ENCODE measurements around the gene SCIN.
"Not testable (repeated sequence)": the region's sequence is repeated elsewhere in the genome, so short reads cannot be mapped to it uniquely, and the experiment has no call there.

The SCIN gene

GRCh38 chr7:12685550-12685949 lies 115.0 kb downstream of the SCIN start:
- in situ Hi-C loops (cut with MboI; ENCODE audit: low sequenced_read_pairs): no loop called here

GRCh38 chr7:12686234-12686890 lies 115.8 kb downstream of the SCIN start:
- in situ Hi-C loops (cut with MboI; ENCODE audit: low sequenced_read_pairs): no loop called here

GRCh38 chr7:12686891-12687717 lies 116.6 kb downstream of the SCIN start, which contains the start of gene ARL4A:
Gene ARL4A (plus strand): TSS chr7:12687633. CDS start chr7:12688255, 622 bp downstream.
- in situ Hi-C loops (cut with MboI; ENCODE audit: low sequenced_read_pairs): no loop called here

- in situ Hi-C loops (cut with MboI; ENCODE audit: low sequenced_read_pairs): no loop called here
Observed at GRCh38 chr7:12687718-12688171, 117.2 kb downstream of the SCIN start.

GRCh38 chr7:12688485-12689170 lies 118.1 kb downstream of the SCIN start:
- in situ Hi-C loops (cut with MboI; ENCODE audit: low sequenced_read_pairs): not testable (repeated sequence)

DNA sequence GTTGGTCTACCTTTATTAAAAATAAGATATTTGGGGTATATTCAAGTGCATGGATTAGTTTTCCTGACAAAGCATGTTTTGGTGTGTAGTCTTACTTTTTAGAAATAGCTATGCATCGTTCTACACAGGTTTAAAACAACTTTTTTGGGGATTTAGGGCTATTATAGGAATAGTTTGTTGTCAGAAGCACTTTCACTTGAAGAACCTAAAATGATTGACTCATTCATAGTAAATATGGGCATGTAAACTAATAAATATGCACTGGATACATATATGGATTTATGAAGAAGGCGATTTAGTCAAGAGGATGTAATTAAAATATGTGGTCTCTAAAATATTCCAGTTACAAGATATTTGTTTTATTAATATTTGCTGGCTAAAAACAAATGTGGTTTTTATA lies 118.9 kb downstream of the SCIN start:
- in situ Hi-C loops (cut with MboI; ENCODE audit: low sequenced_read_pairs): no loop called here

DNA sequence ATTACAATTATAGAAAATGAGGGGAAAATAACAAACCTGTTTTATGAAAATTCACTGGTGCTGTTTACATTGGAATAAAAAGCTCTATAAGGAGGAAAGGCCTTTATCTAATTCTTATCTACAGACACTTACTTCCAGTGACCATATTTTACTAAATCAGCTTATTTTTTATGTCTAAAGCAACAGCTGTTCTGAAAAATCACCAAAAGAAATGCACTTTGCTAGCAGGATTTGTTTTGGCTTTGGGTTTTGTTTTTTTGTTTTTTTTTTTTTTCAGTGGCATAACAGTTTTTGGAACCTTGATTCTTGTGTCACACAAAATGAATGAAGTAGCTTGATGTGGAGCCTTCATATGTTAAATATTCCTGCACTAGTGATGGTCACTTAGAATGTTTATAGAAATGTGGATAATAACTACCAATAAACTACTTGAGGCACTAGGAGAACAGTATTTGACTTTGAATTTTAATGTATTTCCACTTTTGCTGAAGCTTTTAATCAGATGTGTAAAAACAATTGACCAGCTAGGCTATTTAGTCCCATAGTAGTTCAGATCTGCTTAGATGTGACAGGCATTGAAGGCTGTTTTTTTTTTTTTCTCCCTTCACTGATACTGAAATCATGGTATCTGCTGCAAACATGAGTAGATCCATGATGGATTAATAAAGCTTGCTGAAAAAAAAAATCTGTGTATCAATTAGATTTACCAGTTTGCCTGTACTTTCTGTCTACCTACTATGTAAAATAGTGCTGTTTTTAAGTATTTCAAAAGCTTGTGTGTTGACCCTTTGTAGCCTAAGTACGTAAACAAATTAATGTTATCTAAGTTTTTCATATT lies 119.7 kb downstream of the SCIN start:
- in situ Hi-C loops (cut with MboI; ENCODE audit: low sequenced_read_pairs): no loop called here

GRCh38 chr7:12691388-12691787 lies 120.9 kb downstream of the SCIN start:
- in situ Hi-C loops (cut with MboI; ENCODE audit: low sequenced_read_pairs): not testable (repeated sequence)

DNA sequence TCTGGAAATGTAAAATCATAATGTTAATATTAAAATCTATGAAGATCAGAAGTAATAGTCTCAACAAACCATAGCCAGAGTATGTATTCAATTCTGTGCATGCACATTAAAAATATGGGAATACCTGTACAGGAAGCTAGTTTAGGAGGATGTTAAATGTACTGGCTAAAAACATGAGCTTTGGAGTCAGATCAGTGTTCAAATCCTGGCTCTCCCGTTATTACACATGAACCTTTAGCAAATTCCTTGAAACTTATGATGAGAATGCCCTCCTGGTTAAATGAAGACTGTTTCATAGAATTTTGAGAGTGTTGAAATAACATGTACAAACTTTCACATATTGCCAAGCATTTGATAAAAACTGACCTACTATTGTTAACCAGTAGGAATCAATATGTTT lies 121.5 kb downstream of the SCIN start:
- in situ Hi-C loops (cut with MboI; ENCODE audit: low sequenced_read_pairs): no loop called here

DNA sequence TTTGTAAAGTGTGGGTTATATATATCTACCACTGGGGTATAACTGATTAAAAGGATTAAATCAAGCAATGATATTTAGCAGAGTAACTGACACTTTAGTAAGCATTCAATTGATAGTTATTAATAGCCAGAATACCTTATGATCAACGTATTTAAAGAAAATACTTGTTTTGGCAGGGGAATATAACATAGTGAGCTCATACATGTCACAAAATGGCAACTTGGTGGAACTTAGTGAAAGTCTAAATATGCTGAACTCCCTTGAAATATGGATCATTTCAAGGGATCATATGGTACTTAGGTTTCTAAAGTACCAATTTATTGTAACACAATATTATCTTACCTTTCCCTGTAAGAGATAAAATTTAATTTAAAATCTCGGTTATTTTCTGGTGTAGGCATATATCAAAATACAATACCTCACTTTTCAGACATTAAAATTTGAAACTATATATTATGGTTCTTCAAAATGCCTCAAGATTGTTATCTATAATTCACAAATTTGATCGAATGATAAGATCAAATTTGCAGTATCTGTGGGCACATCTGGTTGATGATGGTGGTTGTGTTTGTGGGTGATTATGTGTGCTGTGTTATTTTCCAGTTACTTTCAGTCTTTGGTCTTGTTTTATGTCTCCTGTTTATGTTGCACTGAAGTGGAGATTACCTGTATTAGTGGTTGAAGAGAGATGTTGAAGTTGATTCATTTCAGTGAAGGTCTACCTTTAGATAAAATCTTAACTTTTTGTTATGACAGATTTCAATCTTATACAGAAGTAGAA lies 122.1 kb downstream of the SCIN start:
- in situ Hi-C loops (cut with MboI; ENCODE audit: low sequenced_read_pairs): no loop called here

GRCh38 chr7:12694817-12695216 lies 124.3 kb downstream of the SCIN start:
- in situ Hi-C loops (cut with MboI; ENCODE audit: low sequenced_read_pairs): no loop called here

DNA sequence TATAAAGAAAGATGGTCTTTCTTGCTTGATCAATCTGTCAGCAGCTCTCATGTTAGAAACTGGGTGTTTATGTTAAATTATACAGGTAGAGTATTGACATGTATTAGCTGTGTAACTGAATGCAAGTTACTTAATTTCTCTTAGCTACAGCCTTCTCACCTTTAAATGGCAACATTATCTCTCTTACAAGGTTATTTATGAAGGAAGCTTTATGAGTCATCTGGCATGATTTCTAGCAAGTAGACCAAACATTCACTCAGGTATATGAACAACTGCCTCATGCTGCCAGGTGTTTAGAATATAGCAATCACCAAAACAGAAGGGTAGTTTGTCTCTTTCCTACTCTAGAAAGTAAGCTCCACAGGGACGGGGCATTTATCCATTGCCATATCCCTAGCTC lies 125.4 kb downstream of the SCIN start:
- in situ Hi-C loops (cut with MboI; ENCODE audit: low sequenced_read_pairs): no loop called here

DNA sequence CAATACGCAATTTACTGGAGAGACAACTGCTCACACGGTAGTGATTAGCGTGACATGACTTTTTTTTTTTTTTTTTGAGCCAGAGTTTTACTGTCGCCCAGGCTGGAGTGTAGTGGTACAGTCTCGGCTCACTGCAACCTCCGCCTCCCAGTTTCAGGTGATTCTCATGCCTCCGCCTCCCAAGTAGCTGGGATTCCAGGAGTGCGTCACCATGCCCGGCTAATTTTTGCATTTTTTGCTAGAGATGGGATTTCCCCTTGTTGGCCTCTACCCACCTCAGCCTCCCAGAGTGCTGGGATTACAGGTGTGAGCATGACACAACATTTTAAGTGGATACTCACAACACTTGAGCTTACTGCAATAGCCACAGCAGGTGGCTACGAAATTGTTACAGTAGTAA lies 128.8 kb downstream of the SCIN start:
- in situ Hi-C loops (cut with MboI; ENCODE audit: low sequenced_read_pairs): no loop called here

DNA sequence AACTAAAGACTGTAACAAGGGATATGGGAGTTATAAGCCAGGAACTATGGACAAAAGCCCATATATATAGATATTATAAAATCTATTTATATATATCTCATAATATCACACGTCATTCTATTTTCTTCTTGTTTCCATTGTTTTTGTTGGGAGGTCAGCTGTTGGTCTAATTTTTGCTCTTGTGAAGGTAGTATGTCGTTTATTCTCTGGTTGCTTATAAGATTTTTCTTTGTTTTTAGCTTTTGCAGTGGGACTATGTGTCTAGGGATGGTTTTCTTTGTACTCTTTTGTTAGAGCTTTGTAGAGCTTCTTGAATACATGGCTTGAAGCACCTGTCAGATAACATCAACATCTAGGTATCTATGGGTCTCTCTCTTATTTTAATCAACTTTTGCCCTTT lies 130.9 kb downstream of the SCIN start:
- in situ Hi-C loops (cut with MboI; ENCODE audit: low sequenced_read_pairs): no loop called here

GRCh38 chr7:12703881-12704280 lies 133.4 kb downstream of the SCIN start:
- in situ Hi-C loops (cut with MboI; ENCODE audit: low sequenced_read_pairs): no loop called here

DNA sequence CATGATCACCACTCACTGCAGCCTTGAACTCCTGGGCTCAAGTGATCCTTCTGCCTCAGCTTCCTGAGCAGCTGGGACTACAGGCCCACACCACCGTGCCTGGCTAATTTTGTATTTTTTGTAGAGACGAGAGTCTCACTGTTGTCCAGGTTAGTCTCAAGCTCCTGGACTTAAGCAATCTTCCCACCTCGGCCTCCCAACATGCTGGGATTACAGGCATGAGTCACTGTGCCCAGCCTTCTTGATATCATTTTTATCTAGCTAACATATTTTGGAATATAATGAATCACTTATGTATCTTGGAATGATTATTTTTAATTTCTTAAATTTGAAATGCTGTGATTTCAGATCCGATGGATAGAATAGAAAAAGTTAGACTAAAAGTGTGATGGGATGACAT lies 135.4 kb downstream of the SCIN start:
- in situ Hi-C loops (cut with MboI; ENCODE audit: low sequenced_read_pairs): no loop called here

DNA sequence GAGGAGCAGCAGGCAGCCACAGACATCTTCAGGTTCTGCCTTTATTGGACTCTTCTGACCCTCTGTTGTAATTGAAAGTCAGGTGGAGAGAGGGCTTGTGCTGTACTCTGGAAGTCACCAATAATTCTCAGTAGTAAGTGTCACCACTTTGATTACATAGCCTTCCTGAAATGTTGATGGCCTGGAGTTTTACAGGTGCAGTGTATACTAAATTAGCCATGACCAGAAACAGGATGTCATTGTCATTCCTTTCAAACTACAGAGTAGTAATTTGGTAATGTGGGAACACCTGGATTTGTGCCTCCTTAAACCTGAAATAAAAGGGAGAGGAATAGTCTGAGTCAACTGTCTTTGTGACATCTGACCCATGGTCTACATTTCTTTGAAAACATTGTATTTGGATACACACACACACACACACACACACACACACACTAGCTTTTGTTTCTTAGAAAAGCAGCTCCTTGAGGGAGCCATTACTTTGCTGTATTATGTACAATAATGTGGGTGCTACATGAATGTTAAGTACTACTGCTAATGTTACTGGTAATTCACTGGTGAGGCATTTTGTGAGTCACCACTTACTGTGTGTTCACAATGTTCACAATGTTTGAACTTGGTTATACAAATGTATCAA lies 136.5 kb downstream of the SCIN start:
- in situ Hi-C loops (cut with MboI; ENCODE audit: low sequenced_read_pairs): no loop called here

- in situ Hi-C loops (cut with MboI; ENCODE audit: low sequenced_read_pairs): no loop called here
Observed at GRCh38 chr7:12708314-12708713, 137.8 kb downstream of the SCIN start.

Data from HL-60/S4 treated with retinoic acid at 250 ng/mL for 4 days and 3 days (cell line).